Prostate gland (tissue), 2 donors: Measurements from ENCODE around the gene NGRN.

ENCODE experiments used
- CTCF ChIP-seq, 4 experiments: fragments of 200-600 bp in 2 of 4; fragments of 450-650 bp in 2 of 4; sonication (generic) in 2 of 4; IDR thresholded peaks; 1 replicate in 3 of 4; 2 replicates in 1 of 4; pipeline ENCODE4 v1.5.1; 2016 to 2019; ENCODE audit warnings: antibody characterized with exemption in 4 of 4, mild to moderate bottlenecking in 2 of 4, moderate library complexity in 2 of 4
- POLR2A ChIP-seq: fragments of 450-650 bp; IDR thresholded peaks from one replicate; pipeline ENCODE4 v1.6.1; 2016; ENCODE audit warnings: antibody characterized with exemption, mild to moderate bottlenecking
- POLR2AphosphoS5 ChIP-seq: sonication (generic); formaldehyde crosslinking; IDR thresholded peaks from one replicate; pipeline ENCODE4 v1.6.1; 2017; ENCODE audit warnings: antibody characterized with exemption

- no peak for TF ChIP-seq CTCF (IDR thresholded peaks at IDR 0.05)
- no peak for TF ChIP-seq POLR2AphosphoS5
- TF ChIP-seq POLR2A, result no peak
These were observed 40.5 kb downstream of the NGRN start for GRCh38 chr15:90305932-90306331.
